HTERT RPE-1 (cell line): ENCODE data around the gene KRT34.
"Not testable (repeated sequence)": the region's sequence is repeated elsewhere in the genome, so short reads cannot be mapped to it uniquely, and the experiment has no call there.

Source experiments
- in situ Hi-C: fragments of 300-500 bp; cut with MboI; formaldehyde crosslinking; loops from 4 replicates; pipeline ENCODE4 v1.14.3; 2020; ENCODE audit warnings: low sequenced_read_pairs

KRT34 gene

GRCh38 chr17:41381943-41382342 is at the start of gene KRT34:
Gene KRT34 (minus strand): TSS chr17:41382306. CDS start chr17:41382246, 60 bp downstream.
- in situ Hi-C loops = not testable (repeated sequence)

DNA sequence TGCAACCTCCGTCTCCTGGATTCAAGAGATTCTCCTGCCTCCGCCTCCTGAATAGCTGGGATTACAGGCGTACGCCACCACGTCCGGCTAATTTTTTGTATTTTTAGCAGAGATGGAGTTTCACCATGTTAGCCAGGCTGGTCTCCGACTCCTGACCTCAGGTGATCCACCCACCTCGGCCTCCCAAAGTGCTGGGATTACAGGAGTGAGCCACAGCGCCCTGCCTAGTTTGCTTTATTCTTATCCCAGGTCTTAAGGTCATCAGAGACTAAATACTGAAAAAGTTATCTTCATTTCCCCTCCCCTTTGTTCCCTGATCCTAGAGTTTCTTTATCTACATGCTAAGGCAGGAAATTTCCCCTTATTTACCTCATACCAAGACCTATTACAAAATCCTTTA is 48.3 kb upstream of the KRT34 start:
- in situ Hi-C loops = not testable (repeated sequence)

DNA sequence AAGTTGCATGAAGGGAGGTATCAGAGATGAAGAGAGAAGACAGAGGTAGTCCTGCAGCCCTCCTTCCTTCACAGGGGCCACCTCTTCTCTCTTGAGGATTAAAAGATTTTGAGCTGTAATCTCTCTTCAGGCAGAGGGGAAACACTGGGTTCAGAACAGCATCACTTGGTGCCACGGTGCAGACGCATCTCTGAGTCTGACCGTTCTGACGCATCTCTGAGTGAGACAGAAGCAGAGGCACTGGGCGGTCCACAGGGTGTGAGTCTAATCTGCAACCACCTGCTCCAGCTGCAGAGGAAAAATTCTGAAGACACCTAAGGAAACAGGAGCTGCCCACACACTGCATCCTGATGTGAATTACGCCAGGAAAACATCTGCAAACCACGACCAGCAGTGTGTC is 47.6 kb upstream of the KRT34 start:
- in situ Hi-C loops = no loop called here

GRCh38 chr17:41428591-41429291 is 46.6 kb upstream of the KRT34 start:
- in situ Hi-C loops = no loop called here

DNA sequence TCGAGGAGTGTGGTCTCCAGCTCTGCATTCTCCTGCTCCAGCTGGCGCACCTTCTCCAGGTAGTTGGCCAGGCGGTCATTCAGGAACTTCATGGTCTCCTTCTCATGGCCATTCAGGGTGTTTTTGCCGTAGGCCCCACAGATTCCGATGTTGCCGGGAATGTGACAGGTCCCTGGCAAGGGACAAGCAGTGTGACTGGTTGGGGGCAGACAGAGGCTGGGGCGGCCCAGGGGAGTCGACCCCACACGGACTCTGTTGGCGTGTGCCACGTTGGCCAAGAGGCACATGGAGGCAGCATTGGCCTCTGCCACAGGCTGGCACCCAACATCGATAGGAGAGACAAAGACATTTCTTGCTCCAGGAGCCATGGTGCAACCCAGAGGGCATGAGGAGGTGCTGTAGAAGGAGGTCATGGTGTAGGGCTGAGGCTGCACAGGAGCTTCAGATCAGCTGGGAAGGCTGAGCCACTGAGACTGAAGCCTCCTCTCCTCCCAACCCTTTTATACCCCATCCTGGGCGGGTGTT is 42.1 kb upstream of the KRT34 start, which contains the start of gene KRT37:
KRT37 (minus strand) TSS at position 475 of the 525 bp plus-strand sequence; CDS start at position 413, 62 bp downstream.
- in situ Hi-C loops = no loop called here

DNA sequence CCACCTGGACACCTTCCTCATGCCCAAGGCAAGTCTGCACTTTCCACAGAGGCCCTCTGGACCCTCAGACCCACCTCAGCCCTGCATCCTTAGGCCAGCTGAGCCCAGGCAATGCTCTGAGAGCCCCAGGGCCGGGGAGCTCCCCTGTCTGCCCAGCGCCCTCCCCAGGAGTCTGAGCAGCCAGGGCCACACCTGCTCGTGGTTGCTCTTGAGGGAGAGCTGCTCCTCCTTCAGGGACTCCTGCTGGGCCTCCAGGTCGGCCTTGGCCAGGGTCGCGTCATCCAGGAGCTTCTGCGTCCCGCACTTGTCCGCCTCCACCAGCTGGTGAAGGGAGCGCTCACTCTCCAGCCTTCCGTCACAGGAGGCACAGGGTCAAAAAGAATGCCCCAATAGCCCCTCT is 40.5 kb upstream of the KRT34 start:
- in situ Hi-C loops = not testable (repeated sequence)

- in situ Hi-C loops = no loop called here
Observed at GRCh38 chr17:41421617-41422016, 39.5 kb upstream of the KRT34 start.

GRCh38 chr17:41421116-41421515 is 39.0 kb upstream of the KRT34 start:
- in situ Hi-C loops = no loop called here

GRCh38 chr17:41420134-41420533 is 38.0 kb upstream of the KRT34 start:
- in situ Hi-C loops = no loop called here

- in situ Hi-C loops = no loop called here
Observed at GRCh38 chr17:41419716-41420115, 37.6 kb upstream of the KRT34 start.

DNA sequence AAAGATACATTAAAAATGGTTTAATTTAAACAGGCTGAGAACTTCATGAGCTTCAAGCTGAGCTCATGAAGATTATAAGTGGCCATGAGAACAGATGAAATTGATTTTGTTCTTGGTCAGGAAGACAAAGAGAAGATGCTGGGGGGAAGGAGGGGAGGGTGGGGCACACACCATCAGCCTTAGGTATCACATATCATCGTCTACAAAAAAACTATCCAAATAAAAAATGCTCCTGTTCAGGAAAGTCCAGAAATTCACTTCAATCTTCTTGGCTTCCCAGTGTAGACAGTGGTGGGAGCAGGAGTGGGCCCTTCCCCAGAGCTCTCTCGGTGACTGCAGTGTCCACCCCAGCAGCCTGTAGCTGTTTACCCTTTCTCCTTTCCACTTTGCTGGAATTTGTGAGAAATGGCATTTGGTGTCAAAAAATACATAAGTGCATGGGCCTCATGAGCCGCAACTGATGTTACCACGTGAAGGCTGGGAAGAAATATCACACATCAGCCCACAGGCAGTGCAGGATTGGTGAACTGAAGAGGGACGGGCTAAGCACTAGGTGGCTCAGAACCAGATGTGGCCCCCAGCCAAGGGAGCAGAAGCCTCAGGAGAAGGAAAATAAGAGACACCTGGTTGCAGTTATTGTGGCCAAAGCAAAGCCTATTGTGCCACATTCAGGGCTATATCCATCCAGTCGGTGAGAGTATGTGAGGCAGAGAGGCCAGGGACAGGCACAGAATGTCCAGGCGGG is 36.2 kb upstream of the KRT34 start:
- in situ Hi-C loops = no loop called here

- in situ Hi-C loops = no loop called here
Observed at GRCh38 chr17:41417576-41418015, 35.5 kb upstream of the KRT34 start.

DNA sequence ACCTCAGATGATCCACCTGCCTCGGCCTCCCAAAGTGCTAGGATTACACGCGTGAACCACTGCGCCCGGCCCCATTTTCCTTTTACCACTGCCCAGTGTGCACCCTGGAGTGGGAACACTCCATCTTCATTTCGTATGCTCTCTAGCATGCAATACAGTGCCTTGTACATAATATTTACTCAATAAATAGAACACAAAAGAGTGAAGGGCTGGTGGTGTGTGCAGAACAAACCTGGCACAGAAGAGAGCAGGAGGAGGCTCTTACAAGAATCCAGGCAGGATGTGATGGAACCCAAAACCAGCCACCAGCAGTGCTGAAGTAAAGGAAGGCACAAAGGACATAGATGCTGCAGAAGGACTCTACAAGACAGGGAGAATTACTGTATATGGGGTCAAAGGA is 35.0 kb upstream of the KRT34 start:
- in situ Hi-C loops = no loop called here

DNA sequence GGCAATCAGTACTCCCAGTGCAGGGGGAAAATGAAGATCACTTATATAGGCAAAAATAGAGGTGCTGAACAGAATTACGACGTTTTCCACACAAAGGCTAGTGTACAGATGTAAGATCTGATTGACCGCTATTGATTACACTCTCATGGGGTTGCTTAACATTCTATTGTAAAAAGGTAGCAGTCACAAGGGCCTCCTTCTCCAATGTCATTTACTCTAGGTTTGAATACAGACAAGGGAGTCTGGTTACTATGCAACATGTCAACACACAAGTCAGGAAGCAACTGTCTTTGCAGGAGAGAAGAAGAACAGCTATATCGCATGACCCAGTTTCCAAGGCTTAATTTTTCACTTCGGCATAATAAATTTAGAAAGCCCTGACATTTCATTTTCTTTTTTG is 34.4 kb upstream of the KRT34 start:
- in situ Hi-C loops = no loop called here

- in situ Hi-C loops = no loop called here
Observed at GRCh38 chr17:41415833-41416335, 33.8 kb upstream of the KRT34 start.

- in situ Hi-C loops = no loop called here
Observed at GRCh38 chr17:41415411-41415810, 33.3 kb upstream of the KRT34 start.

DNA sequence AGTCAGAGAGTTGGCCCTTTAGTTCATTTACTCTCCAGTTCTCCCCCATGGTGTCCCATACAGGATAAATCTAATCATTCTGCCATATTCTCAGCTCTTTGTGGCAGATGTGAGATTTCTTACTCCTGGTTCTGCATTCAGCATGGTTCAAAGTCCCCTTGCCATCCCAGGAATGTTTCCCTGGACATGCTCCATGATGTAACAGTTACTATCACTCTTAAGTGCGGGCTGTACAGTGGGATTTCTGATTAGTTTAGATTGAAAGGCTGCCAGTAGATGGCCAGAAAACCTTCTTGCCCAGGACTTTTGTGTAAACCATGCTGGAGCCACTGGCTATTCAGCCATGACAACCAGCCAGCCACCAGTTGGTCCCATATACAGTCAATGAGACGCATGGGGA is 31.9 kb upstream of the KRT34 start:
- in situ Hi-C loops = no loop called here

GRCh38 chr17:41413353-41413957 is 31.3 kb upstream of the KRT34 start:
- in situ Hi-C loops = no loop called here

DNA sequence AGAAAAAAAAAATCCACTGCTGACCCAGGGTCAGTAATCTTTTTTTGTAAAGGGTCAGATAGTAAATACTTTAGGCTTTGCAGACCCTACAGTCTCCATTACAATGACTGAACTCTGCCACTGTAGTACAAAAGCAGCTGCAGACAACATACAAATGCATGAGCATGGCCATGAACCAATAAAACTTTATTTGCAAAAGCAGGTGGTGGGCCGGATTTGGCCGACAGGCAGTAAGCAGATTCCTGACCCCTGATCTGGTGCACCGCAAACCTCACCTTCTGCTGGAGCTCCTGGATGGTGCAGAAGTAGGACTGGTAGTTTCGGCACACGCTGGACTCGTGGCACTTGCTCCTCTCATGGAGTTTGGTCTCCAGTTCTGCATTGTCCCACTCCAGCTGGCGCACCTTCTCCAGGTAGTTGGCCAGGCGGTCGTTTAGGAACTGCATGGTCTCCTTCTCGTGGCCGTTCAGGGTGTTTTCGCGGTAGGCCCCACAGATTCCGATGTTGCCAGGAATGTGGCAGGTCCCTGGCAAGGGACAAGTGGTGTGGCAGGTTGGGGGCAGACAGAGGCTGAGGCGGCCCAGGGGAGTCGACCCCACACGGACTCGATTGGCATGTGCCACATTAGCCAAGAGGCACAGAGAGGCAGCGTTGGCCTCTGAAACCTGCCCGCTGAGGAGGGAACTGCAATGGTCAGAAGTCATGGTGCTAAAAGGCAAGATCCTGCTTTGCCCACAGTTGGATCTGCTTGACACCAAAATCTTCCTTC is 29.1 kb upstream of the KRT34 start:
- in situ Hi-C loops = no loop called here

DNA sequence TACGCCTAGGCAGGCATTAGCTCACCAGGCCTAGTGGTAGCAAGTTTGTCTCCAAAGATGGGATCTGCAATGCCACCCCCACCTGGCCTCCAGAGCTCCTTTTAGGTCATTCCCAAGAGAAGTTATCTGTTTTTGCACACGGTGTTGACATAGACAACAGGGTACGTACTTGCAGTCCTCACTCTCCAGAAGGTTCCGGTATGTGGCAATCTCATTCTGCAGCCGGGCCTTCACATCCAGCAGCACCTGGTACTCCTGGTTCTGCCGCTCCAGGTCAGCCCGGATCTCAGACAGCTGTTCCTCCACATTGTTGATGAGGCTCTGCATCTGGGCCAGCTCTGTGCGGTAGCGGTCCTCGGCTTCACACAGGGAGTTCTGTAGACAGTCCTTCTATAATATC is 25.1 kb upstream of the KRT34 start:
- in situ Hi-C loops = no loop called here

DNA sequence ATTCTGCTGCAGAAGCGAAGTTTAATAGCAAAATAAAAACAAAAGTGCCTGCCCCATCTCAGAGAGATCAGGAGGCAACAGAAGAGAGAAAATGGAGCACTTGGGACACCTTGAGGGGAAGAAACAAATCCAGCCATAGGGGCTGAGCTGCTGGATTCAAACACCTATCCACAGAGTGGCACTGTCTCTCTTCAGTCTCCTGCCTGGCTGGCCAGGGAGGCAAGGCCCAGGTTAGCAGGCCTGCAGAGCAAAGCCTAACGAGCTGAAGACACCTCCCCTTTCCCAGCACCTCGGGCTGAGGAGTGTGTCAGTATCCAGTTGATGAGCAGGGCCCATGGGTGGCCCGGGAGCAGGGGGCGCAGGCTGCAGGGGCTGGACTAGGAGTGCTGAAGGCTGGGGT is 24.1 kb upstream of the KRT34 start:
- in situ Hi-C loops = no loop called here
